ENCODE data around the gene KIZ. TPM values are rescaled to one million over a fixed set of nuclear protein-coding genes. Genes with fewer than 3 reads are reported as not detected.

The KIZ gene
- total and polyA plus RNA-seq, 2 donors (not counting 1 experiment from before 2014, with no cell fraction given), result 19.7 to 40.4 TPM

GRCh38 chr20:21145424-21145823 is 19.5 kb downstream of the KIZ start:
- Histone ChIP-seq H3K27me3 (replicated peaks in 1 of 4; ENCODE audit: control extremely low read depth in 1 of 4, control insufficient read depth in 3 of 4, insufficient read depth in 4 of 4, low read length in 3 of 4) (no peaks in the 10 kb centered on the region), H3K27ac (ENCODE audit: low read length in 2 of 2) (no peak overlapping the region), H3K79me2 (ENCODE audit: control insufficient read depth, insufficient read depth, low read length) (no peaks in the 10 kb centered on the region), H3K9ac (ENCODE audit: low read length) (no peak overlapping the region), H3K4me1 (ENCODE audit: control insufficient read depth in 2 of 2, insufficient read depth in 2 of 2, low read length in 2 of 2) (no peaks in the 10 kb centered on the region), H4K20me1 (ENCODE audit: control insufficient read depth, insufficient read depth, low read length, poor library complexity, severe bottlenecking) (no peaks in the 10 kb centered on the region), H3K4me2 (replicated peaks; ENCODE audit: low read depth, low read length, poor library complexity, severe bottlenecking) (no peak overlapping the region), H2AFZ (ENCODE audit: insufficient read depth, low read depth, low read length, poor library complexity, severe bottlenecking) (no peak overlapping the region), H3K4me3 (ENCODE audit: control extremely low read depth in 1 of 5, extremely low read depth in 1 of 5, insufficient read depth in 1 of 5, low read depth in 2 of 5, low read length in 4 of 5) (no peak overlapping the region), H3K9me3 (ENCODE audit: control extremely low read depth in 1 of 3, control insufficient read depth in 2 of 3, insufficient read depth in 1 of 3, low read length in 2 of 3) (no peaks in the 10 kb centered on the region), H3K36me3 (replicated peaks in 1 of 2; ENCODE audit: control extremely low read depth in 1 of 2, control insufficient read depth in 1 of 2, extremely low read depth in 1 of 2, insufficient read depth in 2 of 2, low read length in 1 of 2) (peaks cover 0 to 3% of the 10 kb centered on the region in 2 experiments)
- CTCF ChIA-PET, result no interaction called here
- no peak for ATAC-seq (ENCODE audit: low read depth)
- Mint-ChIP-seq H3K9me3 (ENCODE audit: insufficient read depth) (no peaks in the 10 kb centered on the region), H3K27ac (no peak overlapping the region), H3K4me1 (no peaks in the 10 kb centered on the region), H3K27me3 (no peaks in the 10 kb centered on the region), H3K4me3 (no peak overlapping the region)
- DNase-seq, result no peak
- WGBS (ENCODE audit: insufficient coverage), result no CpG with 5 or more reads among the region's 3 CpGs
- TF ChIP-seq CTCF (IDR thresholded peaks at IDR 0.05), result no peak
- TF ChIP-seq EZH2 (IDR thresholded peaks at IDR 0.05; ENCODE audit: borderline replicate concordance, insufficient read depth, low read depth, low read length, poor library complexity, severe bottlenecking), result no peak
- POLR2A ChIA-PET, result no interaction called here
- intact Hi-C loops (cut with micrococcal nuclease), result no loop called here

GRCh38 chr20:21146215-21146614 is 20.3 kb downstream of the KIZ start:
- Mint-ChIP-seq H3K27me3 (no peaks in the 10 kb centered on the region), H3K9me3 (ENCODE audit: insufficient read depth) (no peaks in the 10 kb centered on the region), H3K4me1 (no peaks in the 10 kb centered on the region), H3K4me3 (no peak overlapping the region), H3K27ac (no peak overlapping the region)
- peaks cover 0 to 3% of the 10 kb centered on the region in 2 experiments for H3K36me3 ChIP-seq (replicated peaks in 1 of 2; ENCODE audit: control extremely low read depth in 1 of 2, control insufficient read depth in 1 of 2, extremely low read depth in 1 of 2, insufficient read depth in 2 of 2, low read length in 1 of 2)
- H3K79me2 ChIP-seq (ENCODE audit: control insufficient read depth, insufficient read depth, low read length), result no peaks in the 10 kb centered on the region
- CTCF ChIA-PET, result no interaction called here
- no peaks in the 10 kb centered on the region for H4K20me1 ChIP-seq (ENCODE audit: control insufficient read depth, insufficient read depth, low read length, poor library complexity, severe bottlenecking)
- H3K27ac ChIP-seq (ENCODE audit: low read length in 2 of 2), result no peak overlapping the region
- POLR2A ChIA-PET, result no interaction called here
- no peak overlapping the region for H2AFZ ChIP-seq (ENCODE audit: insufficient read depth, low read depth, low read length, poor library complexity, severe bottlenecking)
- no peak for DNase-seq
- no peaks in the 10 kb centered on the region for H3K4me1 ChIP-seq (ENCODE audit: control insufficient read depth in 2 of 2, insufficient read depth in 2 of 2, low read length in 2 of 2)
- H3K27me3 ChIP-seq (replicated peaks in 1 of 4; ENCODE audit: control extremely low read depth in 1 of 4, control insufficient read depth in 3 of 4, insufficient read depth in 4 of 4, low read length in 3 of 4), result no peaks in the 10 kb centered on the region
- TF ChIP-seq CTCF (IDR thresholded peaks at IDR 0.05) (no peak), EZH2 (IDR thresholded peaks at IDR 0.05; ENCODE audit: borderline replicate concordance, insufficient read depth, low read depth, low read length, poor library complexity, severe bottlenecking) (no peak)
- H3K4me3 ChIP-seq (ENCODE audit: control extremely low read depth in 1 of 5, extremely low read depth in 1 of 5, insufficient read depth in 1 of 5, low read depth in 2 of 5, low read length in 4 of 5), result no peak overlapping the region
- WGBS (ENCODE audit: insufficient coverage), result 100% methylated on average over 2 of the region's 4 CpGs
- no peaks in the 10 kb centered on the region for H3K9me3 ChIP-seq (ENCODE audit: control extremely low read depth in 1 of 3, control insufficient read depth in 2 of 3, insufficient read depth in 1 of 3, low read length in 2 of 3)
- no peak for ATAC-seq (ENCODE audit: low read depth)
- intact Hi-C loops (cut with micrococcal nuclease), result no loop called here
- H3K9ac ChIP-seq (ENCODE audit: low read length), result no peak overlapping the region
- H3K4me2 ChIP-seq (replicated peaks; ENCODE audit: low read depth, low read length, poor library complexity, severe bottlenecking), result no peak overlapping the region
